Hematopoietic multipotent progenitor cell (in vitro differentiated cells): Measurements from ENCODE around the gene TAF6L. TPM values are rescaled to one million over a fixed set of nuclear protein-coding genes. Genes with fewer than 3 reads are reported as not detected.
A peak's percentile ranks its signal among the peaks of the same experiment; 100 is the strongest.
"Not testable (repeated sequence)": the region's sequence is repeated elsewhere in the genome, so short reads cannot be mapped to it uniquely, and the experiment has no call there.

Source experiments
- DNase-seq, 3 donors: peaks; one replicate each; pipeline ENCODE4 v3.0.0-alpha.2; 2011 to 2015; ENCODE audit warnings: low read depth in 2 of 3, low spot score in 2 of 3
- total RNA-seq: library from RNA; depleted of rRNA; stranded (reverse); fragments of >200 nt; gene quantifications from one replicate; pipeline ENCODE4 v1.2.3, GENCODE V29; 2012

Gene TAF6L
- total RNA-seq, 1 donor, result 25.0 TPM

DNA sequence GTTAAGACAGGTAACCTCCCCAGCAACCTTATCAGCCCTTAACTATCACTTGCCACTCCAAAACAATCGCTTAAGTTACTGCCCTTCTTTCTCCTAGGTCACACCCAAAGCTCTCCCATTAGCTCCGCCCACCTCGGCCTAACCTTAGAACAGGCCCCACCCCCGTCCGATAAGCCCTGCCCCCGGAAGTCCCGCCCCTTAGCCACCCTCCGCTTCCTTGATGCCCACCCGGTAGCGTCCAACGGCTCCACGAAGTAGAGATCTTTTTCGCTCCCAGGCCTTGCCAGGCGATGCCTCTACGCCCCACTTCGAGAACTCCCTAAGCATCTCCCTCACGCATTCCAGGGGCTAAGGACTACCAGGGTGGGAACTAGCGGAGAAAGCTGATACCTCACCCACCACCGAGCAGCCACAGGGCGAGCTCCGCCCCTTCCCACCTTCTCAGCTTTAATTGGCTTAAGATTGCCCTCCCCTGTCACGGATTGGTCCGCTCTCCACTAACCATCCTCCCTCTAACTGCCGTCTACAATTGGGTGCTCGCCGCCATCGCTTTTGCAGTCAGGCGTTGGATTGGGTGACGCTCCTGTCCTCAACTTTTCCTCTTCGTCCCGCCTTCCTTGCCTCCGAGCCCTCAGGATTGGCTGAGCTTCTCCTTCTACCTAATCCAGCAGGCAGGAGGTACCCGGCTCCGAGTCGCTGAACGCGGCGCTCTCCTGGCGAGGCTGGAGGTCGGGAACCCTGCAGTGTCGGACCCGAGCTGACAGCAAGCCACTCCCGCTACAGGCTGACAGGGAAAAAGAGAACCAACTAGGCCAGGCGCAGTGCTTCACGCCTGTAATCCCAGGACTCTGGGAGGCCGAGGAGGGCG lies 17.2 kb upstream of the TAF6L start, which contains the start of gene ZBTB3:
TSS of gene ZBTB3 (minus strand) at position 425 of the 868 bp plus-strand sequence. CDS start 496 bp downstream, outside the sequence.
- peak; percentile 92 to 99 (median 99) for DNase-seq

DNA sequence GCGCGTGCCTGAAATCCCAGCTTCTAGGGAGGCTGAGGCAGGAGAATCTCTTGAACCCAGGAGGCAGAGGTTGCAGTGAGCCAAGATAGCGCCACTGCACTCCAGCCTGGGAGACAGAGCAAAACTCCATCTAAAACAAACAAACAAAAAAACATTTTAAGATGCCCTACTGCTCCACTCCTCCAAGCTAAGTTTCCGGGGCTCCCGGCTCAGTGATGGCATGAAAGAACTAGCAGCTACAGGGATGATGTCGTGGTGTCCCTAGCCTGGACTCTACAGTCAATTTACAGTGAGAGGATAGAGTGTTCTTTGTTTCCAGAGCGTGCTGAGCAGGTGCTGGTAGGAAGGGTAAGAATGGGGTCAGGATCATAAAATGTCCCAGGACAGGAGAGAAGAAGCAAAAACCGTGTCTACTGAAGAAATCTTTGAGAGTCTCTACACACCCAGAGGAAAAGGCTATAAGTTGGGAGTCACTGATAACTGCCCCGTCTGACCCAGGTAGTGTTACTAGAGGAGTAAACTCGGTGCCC lies 16.0 kb upstream of the TAF6L start:
- no peak for DNase-seq

DNA sequence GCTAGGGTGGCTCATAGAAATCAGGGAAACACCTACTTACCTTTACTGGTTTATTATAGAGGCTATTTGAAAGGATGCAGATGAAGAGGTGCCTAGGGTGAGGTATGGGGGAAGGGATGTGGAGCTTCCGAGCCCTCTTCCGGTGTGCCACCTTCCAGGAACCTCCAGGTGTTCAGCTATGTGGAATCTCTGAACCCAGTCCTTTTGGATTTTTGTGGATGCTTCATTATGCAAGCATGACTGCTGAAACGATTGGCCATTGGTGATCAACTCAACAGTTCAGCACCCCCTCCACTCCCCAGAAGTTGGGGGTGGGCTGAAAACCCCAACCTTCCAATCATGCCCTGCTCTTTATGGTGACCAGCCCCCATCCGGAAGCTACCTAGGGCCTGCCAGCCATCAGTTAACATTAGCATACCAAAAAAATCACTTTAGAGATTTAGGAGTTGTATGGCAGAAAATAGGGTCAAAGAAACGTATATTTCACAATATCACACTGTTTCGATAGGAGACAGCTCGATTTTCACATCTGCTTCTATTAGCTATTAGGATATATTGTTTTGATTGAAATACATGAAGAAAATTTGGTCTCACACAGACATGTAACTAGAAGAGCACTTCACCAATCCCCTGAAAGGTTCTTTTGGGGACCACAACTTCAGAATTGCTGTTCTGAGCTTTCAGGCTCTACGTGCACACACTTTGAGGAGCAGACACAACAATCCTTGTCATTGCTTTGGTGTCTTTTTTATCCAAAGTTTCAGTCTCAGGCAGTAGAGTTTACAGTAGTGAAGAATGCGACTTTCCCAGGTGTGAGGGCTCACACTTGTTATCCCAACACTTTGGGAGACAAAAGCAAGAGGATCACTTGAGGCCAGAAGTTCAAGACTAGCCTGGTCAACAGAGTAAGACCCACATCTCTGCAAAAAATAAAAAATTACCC lies 13.1 kb upstream of the TAF6L start:
- no peak for DNase-seq

DNA sequence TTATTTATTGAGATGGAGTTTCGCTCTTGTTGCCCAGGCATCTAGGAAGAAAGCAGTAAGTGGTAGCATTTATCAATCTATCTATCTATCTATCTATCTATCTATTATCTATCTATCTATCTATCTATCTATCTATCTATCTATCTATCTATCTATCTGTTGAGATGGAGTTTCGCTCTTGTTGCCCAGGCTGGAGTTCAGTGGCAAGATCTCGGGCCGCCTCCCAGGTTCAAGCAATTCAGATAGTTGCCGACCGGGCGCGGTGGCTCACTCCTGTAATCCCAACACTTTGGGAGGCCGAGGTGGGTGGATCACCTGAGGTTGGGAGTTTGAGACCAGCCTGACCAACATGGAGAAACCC lies 10.3 kb upstream of the TAF6L start:
- DNase-seq, result not testable (repeated sequence)

DNA sequence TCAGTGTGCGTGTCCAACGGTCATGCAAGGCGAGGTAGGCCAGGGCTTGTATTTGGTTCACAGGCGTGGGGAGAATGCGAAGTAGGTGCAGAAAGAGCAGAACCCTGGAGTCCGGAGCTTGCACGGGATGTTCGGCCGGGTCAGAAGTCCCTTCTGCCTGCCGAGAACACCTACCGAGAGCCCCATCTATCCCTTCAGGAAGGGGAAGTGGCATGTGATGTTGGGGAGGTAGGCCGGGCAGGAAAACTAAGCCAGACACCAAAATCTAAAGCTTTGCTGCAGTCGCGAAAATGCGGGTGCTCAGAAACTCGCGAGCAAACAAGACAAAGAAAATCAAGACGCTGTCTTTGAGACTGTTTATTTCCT lies 435 bp upstream of the TAF6L start:
- DNase-seq, result peak in 1 of 3 donors; percentile 15

DNA sequence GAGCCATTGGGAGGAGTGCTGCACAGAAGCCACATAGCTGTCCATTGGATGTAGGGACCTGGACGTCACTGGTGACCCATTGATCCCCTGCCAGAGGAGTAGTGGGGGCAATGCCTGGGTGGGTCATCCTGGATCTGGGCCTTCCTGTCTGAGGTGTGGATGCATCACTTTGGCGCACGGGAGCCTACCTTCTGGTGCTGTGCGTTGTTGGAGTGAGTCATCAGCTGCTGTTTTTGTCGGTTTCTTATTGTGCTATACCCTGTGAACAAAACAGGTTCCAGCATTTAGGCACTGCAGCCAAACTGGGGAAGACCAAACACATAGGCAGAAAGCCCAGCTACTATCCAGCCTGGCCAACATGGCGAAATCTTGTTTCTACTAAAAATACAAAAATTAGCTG lies 3.2 kb downstream of the TAF6L start:
- no peak for DNase-seq

DNA sequence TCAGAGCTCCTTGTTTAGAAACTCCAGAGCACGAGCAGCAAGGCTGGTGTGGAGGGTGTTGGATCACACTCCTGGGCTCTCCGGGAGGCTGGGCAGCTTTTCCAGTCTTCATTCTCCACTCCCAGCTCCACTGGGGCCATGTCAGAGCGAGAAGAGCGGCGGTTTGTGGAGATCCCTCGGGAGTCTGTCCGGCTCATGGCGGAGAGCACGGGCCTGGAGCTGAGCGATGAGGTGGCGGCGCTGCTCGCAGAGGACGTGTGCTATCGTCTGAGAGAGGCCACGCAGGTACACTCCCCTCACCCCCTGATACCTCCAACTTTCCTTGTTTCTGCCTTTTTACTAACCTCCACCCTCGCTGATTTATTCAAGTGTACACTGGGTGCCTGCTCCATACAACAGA lies 4.5 kb downstream of the TAF6L start:
- no peak for DNase-seq

DNA sequence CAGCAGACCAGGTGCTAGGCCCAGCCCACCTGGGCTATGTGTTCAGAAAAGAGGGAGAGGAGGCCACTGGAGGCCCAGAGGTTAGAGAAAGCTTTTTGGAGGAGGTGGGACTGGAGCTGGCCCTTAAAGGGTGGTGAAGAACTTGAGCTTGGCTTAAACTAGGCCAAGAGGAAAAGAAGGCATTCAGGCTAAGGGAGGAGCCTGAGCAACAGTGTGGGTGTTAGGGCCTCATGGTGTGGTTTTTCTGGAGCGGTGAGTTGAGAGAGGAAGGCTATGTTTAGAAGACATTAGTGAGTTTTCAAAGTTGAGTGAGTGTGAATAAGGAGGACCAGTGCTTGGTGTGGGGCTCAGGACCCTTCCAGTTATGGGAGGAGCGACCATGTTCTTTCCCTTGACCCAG lies 6.2 kb downstream of the TAF6L start:
- DNase-seq, result no peak

DNA sequence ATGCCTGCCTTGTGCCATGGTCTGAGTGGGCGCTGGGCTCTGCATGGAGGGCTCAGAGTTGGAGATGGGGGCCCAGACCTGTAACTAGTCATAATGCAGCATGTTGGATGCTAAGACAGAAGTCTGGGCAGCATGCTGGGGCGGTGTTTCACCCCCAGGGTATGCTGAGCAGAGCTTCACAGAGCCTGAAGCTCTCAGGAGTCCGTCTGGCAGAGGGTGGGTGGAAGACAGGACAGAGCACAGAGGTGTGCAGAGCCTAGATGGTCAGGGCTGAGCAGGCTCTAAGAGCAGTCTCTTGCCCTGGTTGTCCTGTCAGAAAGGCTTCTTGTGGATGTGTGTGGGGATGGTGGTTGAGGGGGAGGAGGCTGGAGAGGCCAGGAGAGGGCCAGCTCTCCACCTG lies 7.2 kb downstream of the TAF6L start:
- DNase-seq, result no peak

DNA sequence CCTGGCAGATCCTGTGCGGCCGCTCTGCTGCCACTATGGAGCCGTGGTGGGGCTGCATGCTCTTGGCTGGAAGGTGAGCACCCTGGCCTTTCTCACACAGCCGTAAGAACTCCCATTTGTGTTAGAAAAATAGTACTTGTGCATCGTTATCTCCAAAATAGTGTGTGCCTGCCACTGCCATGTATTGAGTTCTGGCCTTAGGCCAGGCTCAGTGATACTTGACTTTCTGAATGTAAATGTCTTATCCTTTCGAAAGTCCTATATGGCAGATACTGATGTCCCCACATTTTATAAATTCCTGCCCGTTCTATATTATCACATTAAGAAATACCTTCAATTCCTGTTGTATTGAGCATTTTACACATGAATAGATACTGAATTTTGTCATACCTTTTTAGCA lies 11.6 kb downstream of the TAF6L start:
- no peak for DNase-seq

DNA sequence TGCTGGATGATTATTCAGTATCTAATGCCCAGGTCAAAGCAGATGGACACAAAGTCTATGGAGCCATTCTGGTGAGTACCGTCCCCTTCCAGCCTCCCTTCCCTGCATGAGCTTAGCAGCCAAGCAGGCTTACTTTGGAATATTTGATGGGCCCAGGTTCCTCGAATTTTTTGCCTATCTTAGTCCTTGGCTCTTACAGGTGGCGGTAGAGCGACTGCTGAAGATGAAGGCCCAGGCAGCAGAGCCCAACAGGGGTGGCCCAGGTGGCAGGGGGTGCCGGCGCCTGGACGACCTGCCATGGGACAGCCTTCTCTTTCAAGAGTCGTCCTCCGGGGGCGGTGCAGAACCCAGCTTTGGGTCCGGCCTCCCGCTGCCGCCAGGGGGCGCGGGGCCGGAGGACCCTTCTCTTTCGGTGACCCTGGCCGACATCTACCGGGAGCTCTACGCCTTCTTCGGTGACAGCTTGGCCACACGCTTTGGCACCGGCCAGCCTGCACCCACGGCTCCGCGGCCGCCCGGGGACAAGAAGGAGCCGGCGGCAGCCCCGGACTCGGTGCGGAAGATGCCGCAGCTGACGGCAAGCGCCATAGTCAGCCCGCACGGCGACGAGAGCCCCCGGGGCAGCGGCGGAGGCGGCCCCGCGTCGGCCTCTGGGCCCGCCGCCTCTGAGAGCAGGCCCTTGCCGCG lies 15.3 kb downstream of the TAF6L start:
- DNase-seq, result peak; percentile 79 to 91 (median 87)

DNA sequence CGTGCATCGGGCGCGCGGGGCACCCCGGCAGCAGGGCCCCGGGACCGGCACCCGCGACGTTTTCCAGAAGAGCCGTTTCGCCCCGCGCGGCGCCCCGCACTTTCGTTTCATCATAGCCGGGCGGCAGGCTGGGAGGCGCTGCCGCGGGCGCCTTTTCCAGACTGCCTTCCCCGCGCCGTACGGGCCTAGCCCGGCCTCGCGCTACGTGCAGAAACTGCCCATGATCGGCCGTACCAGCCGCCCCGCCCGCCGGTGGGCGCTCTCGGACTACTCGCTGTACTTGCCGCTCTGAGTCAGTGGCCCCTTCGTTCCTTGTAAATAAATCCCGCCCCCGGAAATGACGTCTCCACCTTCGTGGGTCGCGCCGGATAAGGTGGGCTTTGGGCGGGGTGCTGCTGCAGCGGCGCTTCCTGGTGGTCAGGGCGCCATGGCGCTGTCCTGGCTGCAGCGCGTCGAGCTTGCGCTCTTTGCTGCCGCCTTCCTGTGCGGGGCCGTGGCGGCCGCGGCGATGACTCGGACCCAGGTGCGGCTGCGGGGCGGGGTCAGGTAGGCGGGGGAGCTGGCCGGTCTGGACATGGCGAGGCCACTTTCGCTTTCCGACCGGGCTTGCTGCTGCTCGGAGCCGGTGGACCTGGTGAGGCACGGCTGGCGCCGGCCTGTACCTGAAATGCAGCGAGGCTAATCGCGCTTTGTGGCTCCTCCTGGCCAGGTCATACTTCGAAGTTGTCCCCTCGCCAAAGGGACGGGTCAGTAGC lies 16.0 kb downstream of the TAF6L start, which contains the start of gene TMEM179B:
TSS of gene TMEM179B (plus strand) at position 398 of the 755 bp plus-strand sequence. CDS start at position 428, 30 bp downstream.
- peak; percentile 94 to 99 (median 99) for DNase-seq

DNA sequence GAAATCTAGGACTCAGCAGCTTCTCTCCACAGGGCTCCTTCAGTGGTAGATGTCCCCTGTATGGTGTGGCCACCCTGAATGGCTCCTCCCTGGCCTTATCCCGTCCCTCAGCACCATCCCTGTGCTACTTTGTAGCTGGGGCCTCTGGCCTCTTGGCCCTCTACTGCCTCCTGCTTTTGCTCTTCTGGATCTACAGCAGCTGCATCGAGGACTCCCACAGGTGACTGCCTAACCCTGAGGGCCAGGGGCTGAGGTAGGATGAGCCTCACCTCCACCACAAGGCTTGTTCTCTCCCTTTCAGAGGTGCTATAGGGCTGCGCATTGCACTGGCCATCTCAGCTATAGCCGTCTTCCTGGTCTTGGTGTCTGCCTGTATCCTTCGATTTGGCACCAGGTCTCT lies 17.8 kb downstream of the TAF6L start:
- DNase-seq, result no peak

DNA sequence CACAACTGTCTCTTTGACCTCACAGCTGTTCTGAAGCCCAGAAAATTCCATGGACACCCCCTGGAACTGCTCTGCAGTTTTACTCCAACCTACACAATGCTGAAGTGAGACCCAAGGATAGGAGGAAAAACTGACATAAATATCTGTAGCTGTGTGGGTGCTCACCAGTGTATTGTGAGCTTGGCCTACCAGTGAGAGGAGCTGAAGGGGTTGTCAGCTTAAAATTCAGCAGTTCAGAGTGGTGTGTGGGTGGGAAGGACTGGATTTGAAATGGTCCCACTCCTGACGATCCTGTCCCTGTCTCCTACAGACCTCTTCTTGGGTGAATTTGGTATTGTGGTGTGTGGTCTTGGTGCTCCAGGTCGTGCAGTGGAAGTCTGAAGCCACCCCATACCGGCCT lies 18.4 kb downstream of the TAF6L start:
- DNase-seq, result no peak

DNA sequence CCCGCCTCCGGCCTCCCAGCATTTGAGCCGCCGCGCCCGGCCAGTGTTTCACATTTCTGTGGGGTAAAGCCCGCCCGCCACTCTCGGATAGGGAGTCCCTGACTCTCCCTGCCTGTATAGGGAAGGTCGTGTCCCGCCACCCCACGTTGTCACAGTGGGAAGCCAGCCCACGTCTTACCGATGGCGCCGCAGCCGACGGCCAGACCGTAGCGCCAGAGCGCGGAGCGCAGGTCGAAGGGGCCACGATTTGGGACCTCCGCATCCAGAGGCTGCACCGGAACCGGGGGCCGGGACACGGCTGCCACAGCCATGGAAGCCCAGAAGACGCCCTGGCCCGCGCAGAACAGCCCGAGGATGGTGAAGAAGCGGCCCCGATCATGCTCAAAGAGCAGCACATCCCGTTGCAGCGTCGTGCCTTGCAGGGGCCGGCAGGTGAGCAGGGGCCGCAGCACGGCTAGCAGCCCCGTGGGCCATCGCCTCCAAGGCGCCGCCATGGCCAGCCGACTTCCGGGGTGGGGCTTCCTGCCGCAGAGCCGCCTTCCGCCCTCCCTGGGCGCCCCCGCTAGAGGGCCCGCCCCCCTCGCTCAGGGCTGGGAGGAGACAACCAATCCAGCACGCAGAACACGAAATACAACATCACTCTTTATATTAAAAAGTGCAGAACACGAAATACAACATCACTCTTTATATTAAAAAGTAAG lies 20.5 kb downstream of the TAF6L start, which contains the start of gene TMEM223:
TSS of gene TMEM223 (minus strand) at position 506 of the 701 bp plus-strand sequence. CDS start at position 494, 12 bp downstream.
- peak; percentile 69 to 89 (median 86) for DNase-seq

DNA sequence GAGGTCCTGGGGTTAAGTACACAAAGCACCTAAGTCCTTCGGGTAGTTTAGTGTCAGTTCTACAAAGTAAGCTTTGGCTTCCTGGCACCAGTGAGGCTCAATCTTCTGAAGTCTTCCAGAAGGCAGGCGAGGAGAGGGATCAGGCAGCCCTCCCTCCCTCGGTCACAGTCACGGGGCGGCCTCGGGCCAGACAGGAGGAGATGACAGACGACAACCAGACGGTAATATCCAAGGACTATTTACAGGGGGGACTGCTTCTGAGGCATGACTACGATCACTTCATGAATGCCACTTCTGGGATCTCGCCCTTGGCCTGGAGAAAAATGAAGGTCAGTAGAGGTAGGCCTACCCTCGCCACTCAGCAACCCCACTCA lies 21.0 kb downstream of the TAF6L start:
- peak in 1 of 3 donors; percentile 32 for DNase-seq

DNA sequence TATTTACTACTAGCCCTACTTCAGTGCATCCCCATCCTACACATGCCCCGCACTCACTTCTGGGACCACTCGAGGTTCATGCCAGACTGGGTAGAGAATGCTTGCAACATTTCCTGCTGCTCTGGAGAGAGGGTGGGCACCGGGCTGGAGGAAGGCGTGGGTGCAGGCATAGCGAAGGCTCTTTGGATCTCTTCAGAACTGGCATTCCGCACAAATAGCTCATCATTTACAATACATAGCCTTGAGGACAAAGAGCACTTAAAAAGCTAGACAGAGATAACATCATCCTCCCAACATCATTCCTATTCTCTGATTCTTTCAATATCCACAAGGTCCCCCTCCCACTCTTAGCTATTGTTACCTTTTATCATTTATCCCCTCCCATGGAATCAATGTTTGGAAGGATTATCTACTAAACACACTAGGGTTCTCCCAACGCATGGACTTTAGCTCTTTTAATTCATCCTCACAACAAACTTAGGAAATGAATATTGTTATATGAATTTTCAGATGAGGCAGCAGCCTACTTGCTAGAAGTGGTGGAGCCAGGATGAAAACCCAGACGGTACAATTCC lies 23.1 kb downstream of the TAF6L start:
- DNase-seq, result no peak

DNA sequence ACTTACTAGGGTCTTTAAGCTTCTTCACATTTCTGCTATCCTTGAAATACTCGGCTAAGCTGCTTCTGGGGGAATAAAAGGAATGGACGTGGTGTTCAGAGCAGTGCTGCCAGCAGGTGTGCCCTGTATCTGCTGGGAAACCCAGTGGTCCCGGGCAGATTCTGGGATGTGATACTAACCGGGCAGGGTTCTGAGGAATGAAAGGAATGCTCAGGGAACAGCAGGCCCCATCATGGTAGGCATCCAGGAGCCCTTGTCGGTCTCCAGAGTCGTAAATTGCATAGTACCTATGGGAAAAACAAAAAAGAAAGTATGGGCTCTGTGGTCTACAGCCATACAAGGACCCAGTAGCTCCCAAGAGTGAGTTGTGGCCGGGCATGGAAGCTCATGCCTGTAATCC lies 25.1 kb downstream of the TAF6L start:
- DNase-seq, result no peak

DNA sequence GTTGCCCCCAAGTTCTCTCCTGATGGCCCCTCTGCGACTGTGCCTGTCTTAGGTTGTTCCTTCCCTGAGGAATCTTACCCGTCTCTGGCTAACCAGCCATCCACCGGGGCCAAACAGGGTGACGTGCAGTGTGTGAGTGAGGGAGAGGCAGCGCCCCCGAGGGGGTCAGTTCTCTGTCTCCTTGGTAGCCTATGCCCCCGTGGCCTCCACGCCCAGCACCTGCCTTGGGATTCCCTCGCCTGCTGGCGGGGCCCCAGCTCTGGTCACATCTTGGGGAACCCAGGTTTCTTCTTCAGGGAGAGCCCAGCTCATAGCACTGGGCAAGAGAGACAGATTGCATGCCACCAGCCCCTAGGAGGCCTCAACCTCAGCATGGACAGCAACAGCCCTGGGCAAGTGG lies 28.3 kb downstream of the TAF6L start:
- no peak for DNase-seq
